ENCODE measurements around the gene GTF2A1L. TPM values are rescaled to one million over a fixed set of nuclear protein-coding genes. Genes with fewer than 3 reads are reported as not detected.
"Not testable (repeated sequence)": the region's sequence is repeated elsewhere in the genome, so short reads cannot be mapped to it uniquely, and the experiment has no call there.

Gene GTF2A1L, protein sequence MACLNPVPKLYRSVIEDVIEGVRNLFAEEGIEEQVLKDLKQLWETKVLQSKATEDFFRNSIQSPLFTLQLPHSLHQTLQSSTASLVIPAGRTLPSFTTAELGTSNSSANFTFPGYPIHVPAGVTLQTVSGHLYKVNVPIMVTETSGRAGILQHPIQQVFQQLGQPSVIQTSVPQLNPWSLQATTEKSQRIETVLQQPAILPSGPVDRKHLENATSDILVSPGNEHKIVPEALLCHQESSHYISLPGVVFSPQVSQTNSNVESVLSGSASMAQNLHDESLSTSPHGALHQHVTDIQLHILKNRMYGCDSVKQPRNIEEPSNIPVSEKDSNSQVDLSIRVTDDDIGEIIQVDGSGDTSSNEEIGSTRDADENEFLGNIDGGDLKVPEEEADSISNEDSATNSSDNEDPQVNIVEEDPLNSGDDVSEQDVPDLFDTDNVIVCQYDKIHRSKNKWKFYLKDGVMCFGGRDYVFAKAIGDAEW
- polyA plus RNA-seq (ENCODE audit: insufficient read length in 12 of 12), result under 1 TPM in 5 of 12 donors, not detected in 7; 0.30 to 0.97 (median 0.50) TPM
- long read RNA-seq, donor 1, result 0 reads
- long read RNA-seq, donor 2, result 0 reads
- long read RNA-seq, donor 3, result 0 reads
- long read RNA-seq, donor 4, result 0 reads
- long read RNA-seq, donor 5, result 0 reads
- long read RNA-seq, donor 6, result 0 reads
- long read RNA-seq, donor 7, result 0 reads
- long read RNA-seq, donor 8, result 0 reads
- long read RNA-seq, donor 9, result 0 reads
- long read RNA-seq, donor 10, result 0 reads
- long read RNA-seq, donor 11, result 0 reads

DNA sequence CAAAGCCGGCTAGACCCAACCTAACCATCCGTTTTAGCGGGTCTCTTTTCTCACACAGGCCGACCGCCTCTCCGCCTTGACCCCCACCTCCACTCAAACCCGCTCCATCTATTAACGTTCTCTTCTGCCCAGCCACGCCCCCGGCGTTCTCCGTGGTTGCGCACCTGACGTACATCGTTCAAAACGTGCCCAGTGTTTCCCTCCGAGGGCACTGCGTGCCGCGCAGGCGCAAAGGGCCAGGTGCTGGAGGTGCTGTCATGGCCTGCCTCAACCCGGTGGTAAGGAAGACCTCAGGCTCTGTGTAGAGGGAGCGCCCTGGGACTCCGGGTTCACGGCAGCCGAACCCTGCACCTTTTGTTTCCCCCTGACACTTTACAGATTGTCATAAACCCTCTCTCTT is at the start of gene GTF2A1L:
GTF2A1L (plus strand) TSS at position 239 of the 400 bp plus-strand sequence; CDS start at position 258, 19 bp downstream.
- DNase-seq, result no peak

DNA sequence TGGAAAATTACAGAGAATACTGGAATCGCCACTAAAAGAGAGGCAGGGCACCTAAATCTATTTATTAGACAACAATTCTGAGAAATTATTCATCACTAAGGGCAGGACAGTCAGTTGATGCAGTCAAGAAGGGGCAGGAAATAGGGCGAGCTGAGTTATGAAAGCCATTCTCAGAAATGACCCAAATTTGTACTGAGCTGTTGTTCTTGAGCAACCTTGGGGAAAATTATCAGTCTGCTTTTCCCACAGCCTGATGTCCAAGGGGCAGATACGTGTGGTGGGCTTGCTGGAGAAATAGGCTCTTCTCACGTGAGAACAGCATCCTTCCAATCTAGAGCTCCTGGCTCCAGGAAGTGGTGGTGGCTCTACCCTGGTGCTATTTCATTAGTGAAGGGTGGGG is 49.1 kb upstream of the GTF2A1L start:
- DNase-seq, result no peak

DNA sequence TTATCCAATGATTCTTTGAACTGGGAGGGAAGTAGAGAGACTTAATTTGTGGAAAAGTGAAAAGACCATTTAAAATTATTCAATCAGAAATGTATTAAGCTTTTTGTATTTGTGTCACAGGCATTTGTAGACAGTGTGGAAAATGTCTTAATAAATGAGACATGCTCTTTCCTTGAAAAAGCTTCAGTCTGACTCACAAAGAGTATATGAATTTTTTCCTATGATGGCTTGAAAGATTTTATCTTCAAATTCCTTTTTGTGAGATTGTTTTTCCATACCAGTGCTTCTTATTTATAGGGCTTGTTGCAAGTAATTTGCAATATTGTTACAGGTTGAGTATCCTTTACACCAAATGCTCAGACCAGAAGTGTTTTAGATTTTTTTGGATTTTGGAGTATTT is 48.2 kb upstream of the GTF2A1L start:
- no peak for DNase-seq

DNA sequence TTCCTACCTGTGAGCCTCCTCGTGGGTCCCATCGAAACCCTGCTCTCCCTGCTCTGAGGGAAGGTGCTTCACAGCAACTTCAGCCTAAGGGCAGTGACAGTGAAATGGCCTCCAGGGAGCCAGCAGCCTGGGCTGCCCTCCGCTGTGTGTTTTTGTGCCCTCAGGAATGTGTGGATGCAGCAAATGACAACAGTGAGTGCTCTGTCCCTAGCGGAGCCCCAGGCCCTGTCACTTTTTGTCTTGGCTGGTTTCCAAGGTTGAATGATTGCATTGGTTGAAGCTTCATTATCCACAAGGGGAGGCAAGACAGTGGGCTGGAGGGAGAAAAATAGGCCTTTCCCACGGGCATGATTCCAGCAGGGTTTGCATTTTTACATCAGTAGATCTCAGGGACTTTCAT is 44.8 kb upstream of the GTF2A1L start:
- DNase-seq, result no peak

DNA sequence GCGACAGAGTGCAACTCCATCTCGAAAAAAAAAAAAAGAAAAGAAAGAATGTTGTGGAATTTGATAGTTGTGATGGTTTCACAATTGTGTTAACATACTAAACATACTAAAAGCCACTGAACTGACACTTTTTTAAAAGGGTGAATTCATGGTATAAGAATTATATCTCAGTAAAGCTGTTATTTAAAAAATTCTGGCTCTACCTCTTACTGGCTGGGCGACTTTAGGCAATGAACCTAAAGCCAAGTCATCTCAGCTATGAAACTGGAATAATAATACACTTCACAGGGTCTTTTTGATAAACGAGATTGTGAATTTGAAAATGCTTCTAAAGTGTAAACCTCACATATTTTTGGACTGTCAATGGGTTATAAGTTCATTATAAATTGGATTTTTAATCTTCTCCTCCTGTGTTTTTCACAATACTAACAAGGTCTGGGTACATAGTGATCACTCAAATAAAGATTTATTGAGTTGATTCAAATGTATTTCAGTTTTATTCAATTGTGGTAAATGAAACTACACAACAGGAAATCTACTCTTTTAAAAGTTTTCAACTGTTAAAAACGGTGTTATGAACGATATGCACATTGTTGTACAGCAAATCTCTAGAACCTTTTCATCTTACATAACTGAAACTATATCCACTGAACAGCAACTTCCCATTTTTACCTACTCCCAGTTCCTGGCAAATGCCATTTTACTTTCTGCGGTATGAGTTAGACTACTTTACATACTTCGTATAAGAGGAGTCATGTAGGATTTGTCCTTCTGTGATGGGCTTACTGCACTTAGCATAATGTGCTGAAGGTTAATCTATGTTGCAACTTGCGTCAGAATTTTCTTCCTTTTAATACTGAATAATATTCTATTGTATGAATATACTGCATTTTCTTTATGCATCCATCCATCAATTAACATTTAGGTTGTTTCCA is 43.0 kb upstream of the GTF2A1L start:
- DNase-seq, result no peak

DNA sequence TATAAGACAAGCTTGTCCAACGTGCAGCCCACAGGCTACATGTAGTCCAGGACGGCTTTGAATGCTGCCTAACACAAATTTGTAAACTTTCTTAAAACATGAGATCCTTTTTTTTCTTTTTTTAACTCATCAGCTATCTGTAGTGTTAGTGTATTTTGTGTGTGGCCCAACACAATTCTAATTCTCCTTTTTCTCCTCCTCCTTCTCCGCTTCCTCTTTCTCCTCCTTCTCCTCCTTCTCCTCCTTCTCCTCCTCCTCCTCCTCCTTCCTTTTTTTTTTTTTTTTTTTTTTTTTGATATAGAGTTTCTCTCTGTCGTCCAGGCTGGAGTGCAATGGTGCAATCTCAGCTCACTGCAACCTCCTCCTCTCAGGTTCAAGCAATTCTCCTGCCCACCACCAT is 39.3 kb upstream of the GTF2A1L start:
- DNase-seq, result no peak

DNA sequence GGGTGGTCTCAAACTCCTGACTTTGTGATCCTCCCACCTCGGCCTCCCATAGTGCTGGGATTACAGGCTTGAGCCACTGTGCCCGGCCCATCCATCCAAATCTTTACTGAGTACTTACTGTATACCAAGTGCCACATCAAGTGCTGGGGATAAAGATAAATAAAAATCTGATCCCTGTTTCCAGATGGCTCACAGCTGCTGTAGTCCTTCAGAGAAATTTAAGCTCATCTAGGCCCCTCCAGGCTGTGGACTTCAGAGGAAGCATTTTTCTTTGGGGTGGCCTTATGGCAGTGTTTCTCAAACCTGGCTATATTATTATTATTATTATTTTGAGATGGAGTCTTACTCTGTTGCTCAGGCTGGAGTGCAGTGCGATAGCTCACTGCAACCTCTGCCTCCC is 33.7 kb upstream of the GTF2A1L start:
- DNase-seq, result no peak

DNA sequence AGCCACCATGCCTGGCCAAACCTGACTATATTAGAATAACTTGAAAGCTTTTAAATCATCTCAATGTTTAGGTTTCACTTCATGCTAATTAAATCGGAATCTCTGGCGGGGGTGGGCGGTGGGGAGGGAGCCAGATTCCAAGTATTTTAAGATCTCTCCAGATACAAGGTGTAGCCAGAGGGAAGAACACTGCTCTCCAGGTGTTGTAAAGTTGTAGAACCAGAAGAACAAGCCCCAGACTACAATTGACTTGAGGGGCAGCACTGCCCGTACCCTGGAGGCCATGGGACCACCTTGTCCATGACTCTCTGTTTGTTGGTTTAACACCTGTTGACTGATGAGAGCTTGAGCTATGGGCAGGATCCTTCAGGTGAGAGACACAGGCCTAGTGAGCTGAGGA is 33.1 kb upstream of the GTF2A1L start:
- DNase-seq, result no peak

DNA sequence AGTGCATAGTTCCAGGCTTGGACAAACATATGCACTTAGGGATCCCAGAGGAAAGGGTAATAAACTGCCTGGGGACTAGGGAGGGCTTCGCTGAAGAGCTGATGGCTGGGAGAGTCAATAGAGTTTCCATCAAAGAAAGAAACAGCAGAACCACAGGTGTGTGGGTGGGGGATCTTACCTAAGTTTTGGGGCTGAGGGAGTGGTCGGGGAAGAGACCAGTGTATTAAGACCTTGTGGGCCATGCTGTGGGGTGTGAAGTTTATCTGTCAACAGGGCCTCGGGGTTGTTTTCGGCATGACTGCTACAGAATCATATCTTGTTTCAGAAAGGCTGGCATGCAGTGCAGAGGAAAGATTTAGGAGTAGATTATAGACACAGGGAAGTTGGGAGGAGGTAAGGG is 31.2 kb upstream of the GTF2A1L start:
- no peak for DNase-seq

DNA sequence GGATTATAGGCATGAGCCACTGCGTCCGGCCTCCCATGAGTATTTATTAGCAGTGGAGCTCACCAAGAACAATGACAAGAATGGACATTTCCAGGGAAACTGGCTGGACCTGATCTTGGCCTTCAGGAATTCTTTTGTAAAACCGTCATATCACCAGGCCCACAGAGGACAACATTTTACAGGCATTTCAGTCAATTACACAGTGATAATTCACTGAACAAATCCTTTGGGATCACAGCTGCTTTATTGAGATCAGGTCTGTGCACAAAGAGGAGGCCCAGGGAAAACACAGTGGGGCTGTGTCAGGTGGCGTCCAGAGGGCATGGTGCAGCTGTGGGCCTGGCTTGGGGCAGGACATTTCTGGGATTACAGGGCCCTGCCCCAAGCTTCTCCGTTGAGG is 30.1 kb upstream of the GTF2A1L start:
- no peak for DNase-seq

DNA sequence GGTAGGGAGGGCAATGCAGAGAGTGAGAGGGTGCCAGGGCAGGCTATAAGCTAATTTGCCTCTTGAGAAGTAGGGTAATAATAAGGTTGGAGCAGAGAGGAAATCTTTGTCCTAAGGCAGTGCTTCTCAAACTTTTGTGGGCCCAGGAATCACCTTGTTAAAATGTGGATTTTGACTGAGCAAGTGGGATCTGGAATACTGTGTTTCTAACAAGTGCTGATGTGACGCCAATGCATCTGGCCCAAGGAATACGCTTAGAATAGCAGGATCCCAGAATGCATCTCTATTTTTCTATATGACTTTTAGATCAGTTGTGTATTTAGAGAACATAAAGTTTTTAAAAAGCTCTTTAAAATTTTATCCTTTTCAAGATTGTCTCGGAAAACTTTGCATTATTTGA is 29.7 kb upstream of the GTF2A1L start:
- DNase-seq, result no peak

DNA sequence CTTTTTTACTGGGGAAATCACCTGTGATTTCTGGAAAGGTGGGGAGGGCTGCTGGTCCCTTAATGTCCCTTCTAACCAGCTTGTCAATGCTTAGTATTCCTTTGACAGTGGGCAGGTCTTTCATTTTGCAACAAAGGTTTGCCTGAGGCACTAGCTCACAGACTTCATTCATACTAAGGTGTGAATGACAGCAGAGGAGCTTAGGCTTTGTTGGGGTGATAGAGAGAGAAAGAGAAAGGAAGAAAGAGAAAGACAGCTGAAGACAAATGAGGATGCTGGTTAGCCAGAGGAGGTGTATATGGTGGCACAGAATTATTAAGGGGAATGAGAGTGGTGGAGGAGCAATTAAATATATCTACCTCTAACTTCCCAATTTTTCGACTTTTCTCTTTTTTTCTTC is 28.9 kb upstream of the GTF2A1L start:
- no peak for DNase-seq

DNA sequence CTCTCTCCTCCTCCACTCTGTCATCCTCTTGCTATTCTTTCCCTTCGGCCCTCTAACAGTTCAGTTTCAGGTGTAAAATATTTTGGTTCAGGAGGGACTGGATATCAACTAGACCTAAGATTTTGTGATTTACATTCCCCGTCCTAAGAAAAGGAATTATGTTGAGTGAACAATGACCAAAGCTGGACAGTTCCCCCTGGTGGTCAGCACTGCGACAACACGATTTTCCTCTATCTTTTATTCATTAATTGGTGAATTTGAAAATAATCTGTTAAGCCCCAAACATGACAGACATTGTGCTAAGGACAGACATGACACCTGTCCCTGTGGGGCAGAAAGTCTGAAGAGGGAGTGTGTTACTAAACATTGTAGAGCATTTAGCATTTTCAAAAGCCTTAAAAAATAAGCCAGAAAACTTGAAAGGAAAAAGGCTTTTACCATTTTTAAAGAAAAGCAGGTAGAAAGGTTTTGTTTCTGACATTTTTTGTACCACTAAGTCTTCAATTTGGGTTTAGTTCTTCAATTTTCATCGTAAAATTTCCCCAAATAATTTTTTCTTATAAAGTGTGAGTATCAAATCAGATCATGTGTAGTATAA is 28.4 kb upstream of the GTF2A1L start:
- peak; percentile 60 for DNase-seq

DNA sequence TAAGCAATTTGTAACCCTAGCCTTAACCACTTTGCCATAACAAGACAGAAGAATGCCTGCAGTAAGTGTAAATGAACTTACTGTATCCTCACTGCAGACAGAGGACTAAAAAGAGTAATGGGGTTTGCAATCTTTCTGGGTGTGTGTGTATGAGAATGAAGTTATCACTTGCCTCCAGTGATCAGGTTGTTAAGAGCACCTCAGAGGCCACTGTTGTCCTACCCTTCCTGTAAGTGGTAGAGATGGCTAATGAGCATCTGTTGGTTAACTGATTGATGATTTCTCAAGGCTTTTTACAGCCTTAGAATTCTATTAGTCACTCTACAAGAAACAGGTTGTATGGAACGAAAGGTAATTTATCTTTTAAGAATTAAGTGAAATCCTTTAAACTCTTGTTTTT is 27.6 kb upstream of the GTF2A1L start:
- no peak for DNase-seq

DNA sequence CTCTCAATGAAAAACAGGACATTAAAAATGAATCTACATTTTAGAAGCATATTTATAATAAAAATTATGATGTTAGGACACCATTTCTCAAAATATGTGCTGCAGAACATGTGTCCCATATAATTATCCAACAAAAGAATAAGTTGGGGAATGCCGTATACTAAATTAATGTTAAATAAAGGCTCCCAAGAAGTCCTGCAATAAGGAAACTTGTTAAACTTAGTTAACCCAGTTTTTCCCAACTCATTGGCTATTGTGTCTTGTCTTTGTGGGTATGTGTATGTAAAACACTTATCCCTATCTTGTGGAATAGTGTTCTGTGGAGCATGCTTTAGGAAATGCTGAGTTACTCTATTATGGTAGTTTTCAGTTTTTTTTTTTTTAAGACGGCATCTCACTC is 25.6 kb upstream of the GTF2A1L start:
- DNase-seq, result no peak

DNA sequence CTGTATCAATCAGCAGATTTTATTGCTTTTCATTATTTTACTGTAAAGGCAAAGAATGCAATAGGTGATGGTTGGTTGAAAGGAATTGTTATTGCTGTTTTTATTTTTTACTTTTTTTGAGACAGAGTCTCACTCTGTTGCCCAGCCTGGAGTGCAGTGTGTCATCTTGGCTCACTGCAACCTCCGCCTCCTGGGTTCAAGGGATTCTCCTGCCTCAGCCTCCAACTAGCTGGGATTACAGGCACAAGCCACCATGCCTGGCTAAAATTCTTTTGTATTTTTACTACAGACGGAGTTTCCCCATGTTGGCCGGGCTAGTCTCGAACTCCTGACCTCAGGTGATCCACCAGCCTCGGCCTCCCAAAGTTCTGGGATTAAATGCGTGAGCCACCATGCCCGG is 20.9 kb upstream of the GTF2A1L start:
- DNase-seq, result not testable (repeated sequence)

DNA sequence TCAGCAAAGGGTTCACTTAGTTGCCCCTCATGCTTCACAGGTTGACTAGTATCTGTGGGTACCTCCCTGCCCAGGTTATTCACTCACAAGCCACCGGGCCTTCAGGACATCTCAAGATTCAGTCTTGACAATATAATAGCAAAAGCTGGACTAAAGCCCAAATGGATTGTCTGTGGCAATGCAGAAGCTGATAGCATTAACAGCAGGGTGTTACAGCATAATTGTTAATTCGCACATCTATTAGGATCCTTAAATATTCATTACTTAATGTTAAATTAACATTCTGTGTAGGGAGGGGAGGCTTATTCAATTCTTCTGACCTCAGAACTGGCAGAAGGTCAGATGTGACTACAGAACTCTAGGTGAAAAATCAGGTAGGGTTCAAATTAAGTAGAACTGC is 20.2 kb upstream of the GTF2A1L start:
- DNase-seq, result no peak

DNA sequence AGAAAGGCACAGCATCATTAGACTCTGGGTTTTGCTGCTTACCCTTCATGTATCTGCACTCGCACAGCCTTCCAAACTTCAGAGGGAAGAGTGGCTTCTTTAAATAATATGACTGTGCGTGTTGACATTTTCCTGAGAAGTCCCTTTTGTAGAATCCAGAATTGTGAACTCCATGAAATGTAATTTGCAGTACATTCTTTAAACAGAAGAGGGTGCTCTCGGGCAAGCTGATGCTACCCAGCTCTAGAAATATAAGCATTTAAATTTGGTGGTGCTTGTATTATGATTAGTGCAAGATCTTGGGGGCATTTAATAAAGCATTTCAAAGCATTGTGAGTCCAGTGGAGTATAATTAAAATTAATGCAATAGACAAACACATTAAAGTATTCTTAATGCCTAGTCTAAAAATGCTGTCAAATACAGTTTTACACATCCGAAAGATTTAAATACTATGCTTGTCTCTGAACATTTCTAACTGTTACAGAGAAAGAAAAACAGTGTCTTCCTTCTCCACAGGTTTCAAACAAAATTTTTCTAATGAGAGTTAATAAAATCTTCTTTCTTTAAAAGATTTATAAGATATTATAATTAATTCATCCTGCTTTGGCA is 17.3 kb upstream of the GTF2A1L start:
- DNase-seq, result peak; percentile 53

DNA sequence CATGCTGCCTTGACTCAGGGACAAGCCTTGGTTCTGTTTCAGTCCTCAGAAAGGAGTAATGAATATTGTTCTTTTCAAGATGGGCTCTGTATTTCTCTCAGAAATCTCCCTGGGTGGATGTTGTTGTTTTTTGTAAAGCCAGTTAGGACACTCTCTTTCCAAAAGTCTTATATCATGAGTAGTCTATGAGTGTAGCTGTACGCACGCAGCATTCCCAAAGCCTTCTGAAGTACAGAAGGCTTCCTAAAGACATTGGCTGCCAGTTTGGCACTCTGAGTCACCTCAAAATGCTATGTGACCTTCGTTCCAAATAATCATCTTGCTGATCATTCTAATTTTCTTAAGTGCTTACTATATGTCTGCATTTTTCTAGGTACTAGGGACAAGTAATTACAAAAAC is 16.7 kb upstream of the GTF2A1L start:
- no peak for DNase-seq

DNA sequence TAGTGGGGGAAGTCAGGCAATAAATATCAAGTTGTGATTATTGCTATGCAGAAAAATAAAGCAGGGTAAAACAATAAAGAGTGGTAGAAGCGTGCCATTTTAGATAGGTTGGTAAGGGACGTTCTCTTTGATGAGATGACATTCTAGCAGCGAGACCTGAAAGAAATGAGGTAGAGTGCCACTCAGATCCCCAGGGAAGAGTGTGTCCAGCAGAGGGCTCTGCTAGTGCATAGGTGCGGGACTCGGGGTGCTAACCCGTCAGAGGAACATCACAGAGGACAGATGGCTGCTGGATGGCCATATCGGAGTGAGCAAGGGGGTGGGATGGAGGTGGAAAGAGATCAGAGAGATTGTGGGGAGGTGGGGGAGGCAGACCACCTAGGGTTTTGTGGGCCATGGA is 16.3 kb upstream of the GTF2A1L start:
- no peak for DNase-seq

DNA sequence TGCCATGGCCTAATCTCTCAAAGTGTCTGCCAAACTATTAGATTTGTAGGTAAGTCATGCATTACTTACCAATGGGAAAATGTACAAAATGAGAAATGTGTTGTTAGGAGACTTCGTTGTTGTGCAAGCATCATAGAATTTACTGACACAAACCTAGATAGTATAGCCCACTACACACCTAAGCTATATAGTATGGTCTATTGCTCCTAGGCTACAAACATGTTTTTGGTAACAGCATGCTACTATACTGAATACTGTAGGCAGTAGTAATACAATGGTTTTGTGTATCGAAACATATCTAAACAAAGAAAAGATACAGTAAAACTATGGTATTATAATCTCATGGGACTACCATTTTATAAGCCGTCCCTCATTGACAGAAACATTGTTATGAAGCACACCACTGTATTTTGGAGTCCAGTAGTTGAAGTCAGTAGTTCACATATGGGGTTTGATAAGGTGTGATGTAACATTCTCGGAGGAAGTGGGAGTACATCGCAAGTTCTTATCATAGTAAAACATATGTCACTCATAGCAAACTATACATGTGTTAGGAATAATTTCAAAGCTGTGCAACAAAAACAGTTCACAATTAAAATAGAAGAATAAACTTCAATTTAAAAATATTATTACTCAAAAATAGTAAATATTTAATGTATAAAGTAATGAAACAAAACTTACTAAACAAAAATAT is 12.0 kb upstream of the GTF2A1L start:
- DNase-seq, result no peak
